ENCODE results near the gene SH3RF3.

Gene SH3RF3

GRCh38 chr2:109304242-109304641 lies 175.2 kb downstream of the SH3RF3 start:
- no peak overlapping the region for H3K4me3 ChIP-seq (ENCODE audit: low read depth, low read length)
- no peak for TF ChIP-seq CTCF (IDR thresholded peaks at IDR 0.05; ENCODE audit: borderline replicate concordance, insufficient read depth, low read depth, low read length)

GRCh38 chr2:109304731-109305470 lies 175.9 kb downstream of the SH3RF3 start:
- TF ChIP-seq CTCF (IDR thresholded peaks at IDR 0.05; ENCODE audit: borderline replicate concordance, insufficient read depth, low read depth, low read length) = no peak
- no peak overlapping the region for H3K4me3 ChIP-seq (ENCODE audit: low read depth, low read length)

GRCh38 chr2:109305490-109306167 lies 176.6 kb downstream of the SH3RF3 start:
- no peak for TF ChIP-seq CTCF (IDR thresholded peaks at IDR 0.05; ENCODE audit: borderline replicate concordance, insufficient read depth, low read depth, low read length)
- no peak overlapping the region for H3K4me3 ChIP-seq (ENCODE audit: low read depth, low read length)

- TF ChIP-seq CTCF (IDR thresholded peaks at IDR 0.05; ENCODE audit: borderline replicate concordance, insufficient read depth, low read depth, low read length) = no peak
- no peak overlapping the region for H3K4me3 ChIP-seq (ENCODE audit: low read depth, low read length)
These were observed 177.2 kb downstream of the SH3RF3 start for GRCh38 chr2:109306190-109306589.

- no peak overlapping the region for H3K4me3 ChIP-seq (ENCODE audit: low read depth, low read length)
These were observed 182.8 kb downstream of the SH3RF3 start for GRCh38 chr2:109311771-109312170.

GRCh38 chr2:109312902-109313301 lies 183.9 kb downstream of the SH3RF3 start:
- no peak overlapping the region for H3K4me3 ChIP-seq (ENCODE audit: low read depth, low read length)
- no peak for TF ChIP-seq CTCF (IDR thresholded peaks at IDR 0.05; ENCODE audit: borderline replicate concordance, insufficient read depth, low read depth, low read length)

More at GRCh38 chr2:109311771-109312170, 182.8 kb downstream of the SH3RF3 start:
- TF ChIP-seq CTCF (IDR thresholded peaks at IDR 0.05; ENCODE audit: borderline replicate concordance, insufficient read depth, low read depth, low read length) = no peak

- no peak for TF ChIP-seq CTCF (IDR thresholded peaks at IDR 0.05; ENCODE audit: borderline replicate concordance, insufficient read depth, low read depth, low read length)
- H3K4me3 ChIP-seq (ENCODE audit: low read depth, low read length) = no peak overlapping the region
These were observed 184.3 kb downstream of the SH3RF3 start for GRCh38 chr2:109313343-109313742.
